Neural cell (in vitro differentiated cells): ENCODE results near the gene ZNF444. TPM values are rescaled to one million over a fixed set of nuclear protein-coding genes. Genes with fewer than 3 reads are reported as not detected.

Experiments used
- H2AFZ ChIP-seq: fragments of 200-600, 300-800 bp; sonication (generic), shearing (Covaris generic); 2 replicates; pipeline ENCODE4 v1.6.0; 2014; ENCODE audit warnings: low read depth, mild to moderate bottlenecking, antibody characterized with exemption, low read length, moderate library complexity
- H3F3A ChIP-seq: fragments of 200-600 bp; shearing (Covaris generic); 2 replicates; pipeline ENCODE4 v1.6.1; 2016; ENCODE audit warnings: mild to moderate bottlenecking, moderate library complexity, mixed read lengths, antibody characterized with exemption, low read length; ENCODE audit not compliant: insufficient read depth, poor library complexity, severe bottlenecking
- H3K27ac ChIP-seq: fragments of 200-600, 300-800 bp; sonication (generic), shearing (Covaris generic); 2 replicates; pipeline ENCODE4 v1.5.1; 2014; ENCODE audit warnings: mild to moderate bottlenecking, low read length, moderate library complexity
- H3K27me3 ChIP-seq: fragments of 300-800, 200-600 bp; sonication (generic), shearing (Covaris generic); 2 replicates; pipeline ENCODE4 v1.6.0; 2014; ENCODE audit warnings: mild to moderate bottlenecking, low read depth, low read length, moderate library complexity; ENCODE audit not compliant: insufficient read depth
- H3K36me3 ChIP-seq: fragments of 300-800, 200-600 bp; sonication (generic), shearing (Covaris generic); 2 replicates; pipeline ENCODE4 v1.5.1; 2014; ENCODE audit warnings: mild to moderate bottlenecking, antibody characterized with exemption, low read length, moderate library complexity; ENCODE audit not compliant: insufficient read depth
- H3K4me2 ChIP-seq: fragments of 300-800, 200-600 bp; sonication (generic), shearing (Covaris generic); 2 replicates; pipeline ENCODE4 v1.6.0; 2014; ENCODE audit warnings: mild to moderate bottlenecking, low read length
- H3K4me3 ChIP-seq: fragments of 300-800, 200-600 bp; sonication (generic), shearing (Covaris generic); 2 replicates; pipeline ENCODE4 v1.5.1; 2014; ENCODE audit warnings: mild to moderate bottlenecking, low read length, moderate library complexity
- H3K79me2 ChIP-seq: fragments of 200-600 bp; shearing (Covaris generic); replicated peaks from 2 replicates; pipeline ENCODE4 v1.6.0; 2014; ENCODE audit warnings: mild to moderate bottlenecking, low read length, moderate library complexity; ENCODE audit not compliant: insufficient read depth
- H3K9ac ChIP-seq: fragments of 300-800, 200-600 bp; sonication (generic), shearing (Covaris generic); 2 replicates; pipeline ENCODE4 v1.6.1; 2016; ENCODE audit warnings: mild to moderate bottlenecking, low read length, mixed read lengths
- H3K9me2 ChIP-seq: fragments of 200-600 bp; shearing (Covaris generic); 2 replicates; pipeline ENCODE4 v1.6.1; 2016; ENCODE audit warnings: mild to moderate bottlenecking, low read length, mixed read lengths; ENCODE audit not compliant: insufficient read depth
- H3K9me3 ChIP-seq: fragments of 200-600, 300-800 bp; sonication (generic), shearing (Covaris generic); 2 replicates; pipeline ENCODE4 v1.6.1; 2016; ENCODE audit warnings: mild to moderate bottlenecking, mixed run types, low read length, moderate library complexity, mixed read lengths
- H4K20me1 ChIP-seq: fragments of 200-600 bp; shearing (Covaris generic); 2 replicates; pipeline ENCODE4 v1.6.1; 2016; ENCODE audit warnings: mild to moderate bottlenecking, mixed run types; ENCODE audit not compliant: insufficient read depth
- EP300 ChIP-seq: fragments of 450-650 bp; conservative IDR thresholded peaks from 2 replicates; pipeline ENCODE4 v1.6.1; 2014; ENCODE audit warnings: antibody characterized with exemption, mild to moderate bottlenecking, moderate library complexity; ENCODE audit not compliant: poor library complexity, severe bottlenecking
- EZH2 ChIP-seq: fragments of 200-600, 300-800 bp; shearing (Covaris generic), sonication (generic); IDR thresholded peaks from 2 replicates; pipeline ENCODE4 v1.6.1; 2014; ENCODE audit warnings: antibody characterized with exemption, low read length, borderline replicate concordance, mild to moderate bottlenecking; ENCODE audit not compliant: insufficient read depth, poor library complexity, severe bottlenecking
- MXI1 ChIP-seq: fragments of 450-650 bp; conservative IDR thresholded peaks from 2 replicates; pipeline ENCODE4 v1.6.1; 2014; ENCODE audit warnings: antibody characterized with exemption, mild to moderate bottlenecking; ENCODE audit not compliant: poor library complexity, severe bottlenecking
- POLR2AphosphoS5 ChIP-seq: IDR thresholded peaks from 2 replicates; pipeline ENCODE4 v1.6.1; 2012
- RAD21 ChIP-seq: fragments of 450-650 bp; conservative IDR thresholded peaks from 2 replicates; pipeline ENCODE4 v1.6.1; 2014; ENCODE audit warnings: antibody characterized with exemption, mild to moderate bottlenecking, moderate library complexity
- SMC3 ChIP-seq: fragments of 450-650 bp; conservative IDR thresholded peaks from 2 replicates; pipeline ENCODE4 v1.6.1; 2014; ENCODE audit warnings: antibody characterized with exemption, mild to moderate bottlenecking, moderate library complexity; ENCODE audit not compliant: poor library complexity
- TAF1 ChIP-seq: IDR thresholded peaks from 2 replicates; pipeline ENCODE4 v1.6.1; 2012; ENCODE audit warnings: low read depth
- polyA plus RNA-seq: library from polyadenylated mRNA; depleted of rRNA; stranded (reverse); fragments of >200 nt; gene quantifications from 2 replicates; pipeline ENCODE4 v1.2.3, GENCODE V29; 2014
- TF ChIP-seq, protein P1 (sequence below): IDR thresholded peaks from 2 replicates; pipeline ENCODE4 v1.6.1; 2012; ENCODE audit warnings: borderline replicate concordance
- TF ChIP-seq, protein P2 (sequence below): fragments of 450-650 bp; IDR thresholded peaks from 2 replicates; pipeline ENCODE4 v1.5.1; 2014; ENCODE audit warnings: antibody characterized with exemption, mild to moderate bottlenecking, moderate library complexity; ENCODE audit not compliant: poor library complexity, severe bottlenecking

ZNF444 gene
- polyA plus RNA-seq, 1 donor from 2014 or later: 45.6 TPM

DNA sequence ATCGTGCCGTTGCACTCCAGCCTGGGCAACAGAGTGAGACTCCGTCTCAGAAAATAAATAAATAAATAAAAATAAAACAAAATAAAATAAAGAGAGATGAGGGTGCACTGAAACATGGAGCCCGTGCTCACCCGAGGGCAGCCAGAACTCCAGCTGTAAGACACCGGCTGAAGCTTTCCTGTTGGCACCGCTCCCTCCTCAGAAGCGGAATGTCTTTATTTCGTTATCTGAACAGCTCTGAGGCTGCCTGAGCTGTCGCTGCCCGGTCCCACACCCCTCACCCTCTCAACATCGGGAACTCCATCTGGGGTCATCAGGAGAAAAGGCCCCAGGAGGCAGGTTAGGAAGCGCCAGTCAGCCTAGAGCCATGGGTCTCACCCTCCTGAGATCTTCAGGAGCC, 44.4 kb upstream of the ZNF444 start:
- Histone ChIP-seq H3K9me3 (peaks cover 19% of the 10 kb centered on the region), H3K79me2 (no peaks in the 10 kb centered on the region), H3K9ac (no peak overlapping the region), H3K27me3 (no peaks in the 10 kb centered on the region), H3K4me3 (no peak overlapping the region), H3K36me3 (peaks cover 4% of the 10 kb centered on the region), H4K20me1 (no peaks in the 10 kb centered on the region), H3K4me2 (no peak overlapping the region), H3F3A (no peaks in the 10 kb centered on the region), H3K27ac (no peak overlapping the region), H2AFZ (no peak overlapping the region), H3K9me2 (no peaks in the 10 kb centered on the region)
- TF ChIP-seq, protein P1, sequence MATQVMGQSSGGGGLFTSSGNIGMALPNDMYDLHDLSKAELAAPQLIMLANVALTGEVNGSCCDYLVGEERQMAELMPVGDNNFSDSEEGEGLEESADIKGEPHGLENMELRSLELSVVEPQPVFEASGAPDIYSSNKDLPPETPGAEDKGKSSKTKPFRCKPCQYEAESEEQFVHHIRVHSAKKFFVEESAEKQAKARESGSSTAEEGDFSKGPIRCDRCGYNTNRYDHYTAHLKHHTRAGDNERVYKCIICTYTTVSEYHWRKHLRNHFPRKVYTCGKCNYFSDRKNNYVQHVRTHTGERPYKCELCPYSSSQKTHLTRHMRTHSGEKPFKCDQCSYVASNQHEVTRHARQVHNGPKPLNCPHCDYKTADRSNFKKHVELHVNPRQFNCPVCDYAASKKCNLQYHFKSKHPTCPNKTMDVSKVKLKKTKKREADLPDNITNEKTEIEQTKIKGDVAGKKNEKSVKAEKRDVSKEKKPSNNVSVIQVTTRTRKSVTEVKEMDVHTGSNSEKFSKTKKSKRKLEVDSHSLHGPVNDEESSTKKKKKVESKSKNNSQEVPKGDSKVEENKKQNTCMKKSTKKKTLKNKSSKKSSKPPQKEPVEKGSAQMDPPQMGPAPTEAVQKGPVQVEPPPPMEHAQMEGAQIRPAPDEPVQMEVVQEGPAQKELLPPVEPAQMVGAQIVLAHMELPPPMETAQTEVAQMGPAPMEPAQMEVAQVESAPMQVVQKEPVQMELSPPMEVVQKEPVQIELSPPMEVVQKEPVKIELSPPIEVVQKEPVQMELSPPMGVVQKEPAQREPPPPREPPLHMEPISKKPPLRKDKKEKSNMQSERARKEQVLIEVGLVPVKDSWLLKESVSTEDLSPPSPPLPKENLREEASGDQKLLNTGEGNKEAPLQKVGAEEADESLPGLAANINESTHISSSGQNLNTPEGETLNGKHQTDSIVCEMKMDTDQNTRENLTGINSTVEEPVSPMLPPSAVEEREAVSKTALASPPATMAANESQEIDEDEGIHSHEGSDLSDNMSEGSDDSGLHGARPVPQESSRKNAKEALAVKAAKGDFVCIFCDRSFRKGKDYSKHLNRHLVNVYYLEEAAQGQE: no peak
- TF ChIP-seq RAD21 (no peak), SMC3 (no peak)
- TF ChIP-seq, protein P2, sequence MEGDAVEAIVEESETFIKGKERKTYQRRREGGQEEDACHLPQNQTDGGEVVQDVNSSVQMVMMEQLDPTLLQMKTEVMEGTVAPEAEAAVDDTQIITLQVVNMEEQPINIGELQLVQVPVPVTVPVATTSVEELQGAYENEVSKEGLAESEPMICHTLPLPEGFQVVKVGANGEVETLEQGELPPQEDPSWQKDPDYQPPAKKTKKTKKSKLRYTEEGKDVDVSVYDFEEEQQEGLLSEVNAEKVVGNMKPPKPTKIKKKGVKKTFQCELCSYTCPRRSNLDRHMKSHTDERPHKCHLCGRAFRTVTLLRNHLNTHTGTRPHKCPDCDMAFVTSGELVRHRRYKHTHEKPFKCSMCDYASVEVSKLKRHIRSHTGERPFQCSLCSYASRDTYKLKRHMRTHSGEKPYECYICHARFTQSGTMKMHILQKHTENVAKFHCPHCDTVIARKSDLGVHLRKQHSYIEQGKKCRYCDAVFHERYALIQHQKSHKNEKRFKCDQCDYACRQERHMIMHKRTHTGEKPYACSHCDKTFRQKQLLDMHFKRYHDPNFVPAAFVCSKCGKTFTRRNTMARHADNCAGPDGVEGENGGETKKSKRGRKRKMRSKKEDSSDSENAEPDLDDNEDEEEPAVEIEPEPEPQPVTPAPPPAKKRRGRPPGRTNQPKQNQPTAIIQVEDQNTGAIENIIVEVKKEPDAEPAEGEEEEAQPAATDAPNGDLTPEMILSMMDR: no peak

DNA sequence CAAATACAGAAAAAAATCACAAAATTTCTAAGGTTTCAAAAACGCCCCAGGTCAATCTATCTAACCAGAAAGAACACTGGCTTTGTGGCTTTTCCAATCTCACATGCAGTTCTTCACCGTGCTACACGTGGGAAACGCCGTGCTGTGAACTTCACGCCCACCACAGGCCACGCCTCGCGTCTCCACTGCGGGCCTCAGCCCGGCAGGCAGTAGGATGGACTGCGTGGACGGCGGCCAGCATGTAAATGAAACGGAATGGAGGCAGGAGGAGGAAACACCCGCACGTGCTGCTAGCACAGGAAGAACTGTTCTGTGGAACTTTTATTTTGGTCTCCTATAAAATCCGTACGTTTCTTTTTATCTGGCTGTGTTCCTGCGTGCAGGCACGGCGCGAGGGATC, 43.8 kb upstream of the ZNF444 start:
- Histone ChIP-seq H3K4me3 (no peak overlapping the region), H3K9me2 (no peaks in the 10 kb centered on the region), H3K27ac (no peak overlapping the region), H3K36me3 (peaks cover 4% of the 10 kb centered on the region), H3K27me3 (no peaks in the 10 kb centered on the region), H4K20me1 (no peaks in the 10 kb centered on the region), H2AFZ (no peak overlapping the region), H3K9me3 (peaks cover 19% of the 10 kb centered on the region), H3K4me2 (no peak overlapping the region), H3F3A (no peaks in the 10 kb centered on the region), H3K9ac (no peak overlapping the region), H3K79me2 (no peaks in the 10 kb centered on the region)
- TF ChIP-seq MXI1 (no peak), RAD21 (no peak), EP300 (no peak), EZH2 (no peak), POLR2AphosphoS5 (no peak), SMC3 (no peak), TAF1 (no peak)
- TF ChIP-seq, protein P1: no peak
- TF ChIP-seq, protein P2: no peak
